HepG2 (cell line): Measurements from ENCODE around the gene TMC8. TPM values are rescaled to one million over a fixed set of nuclear protein-coding genes. Genes with fewer than 3 reads are reported as not detected.

ENCODE experiments used
- ATAC-seq: fragments of 200-7000 bp; cut with Tn5 transposase; 3 replicates; pipeline ENCODE4 v1.9.1; 2020; ENCODE audit warnings: mild to moderate bottlenecking, moderate library complexity
- BruUV-seq: library from RNA; stranded (reverse); fragments of 400-500 nt; replicated peaks from 2 replicates; lab custom pipeline; 2021; lab: Mats Ljungman, UMichigan
- CTCF ChIA-PET: fragments of 300-600 bp; formaldehyde crosslinking; extraction: SDS; loops from one replicate; lab custom pipeline; 2021; ENCODE audit warnings: low total read pairs, inconsistent platforms, low intra/inter-chr PET ratio; lab: Yijun Ruan, JAX
- POLR2A ChIA-PET: fragments of 350-600 bp; sonication (Branson Sonifier 250); formaldehyde crosslinking; loops from one replicate; lab custom pipeline; 2020; ENCODE audit warnings: antibody characterized with exemption, inconsistent platforms; lab: Yijun Ruan, JAX
- DNase-seq: peaks from one replicate; pipeline ENCODE4 v3.0.0-alpha.2; 2015; ENCODE audit warnings: low spot score
- FAIRE-seq: peaks from 3 replicates; lab custom pipeline; 2011; peaks lifted over from hg19 to GRCh38; lab: Jason Lieb, UNC
- H2AFZ ChIP-seq: one replicate; pipeline ENCODE4 v1.6.1; 2011; ENCODE audit warnings: low read length, inconsistent platforms
- H3K27ac ChIP-seq: fragments of 300-600 bp; 3 replicates; pipeline ENCODE4 v1.8.0; 2011; ENCODE audit warnings: mixed run types, mild to moderate bottlenecking, mixed read lengths, low read length, inconsistent platforms; ENCODE audit not compliant: insufficient read depth; ENCODE audit errors: extremely low read length
- H3K27me3 ChIP-seq, 2 experiments: fragments of 200-600 bp in 1 of 2; 2 replicates in 1 of 2; 3 replicates in 1 of 2; pipeline versions ENCODE4 v1.6.0 to v1.8.0; 2011; ENCODE audit warnings: low read length in 2 of 2, mild to moderate bottlenecking in 2 of 2, moderate library complexity in 2 of 2, inconsistent platforms in 1 of 2; ENCODE audit not compliant: insufficient read depth in 2 of 2, control insufficient read depth in 1 of 2
- H3K36me3 ChIP-seq, 2 experiments: fragments of 200-600 bp in 1 of 2; replicated peaks in 1 of 2; 2 replicates in 1 of 2; 3 replicates in 1 of 2; pipeline versions ENCODE4 v1.5.1 to v1.8.0; 2011; ENCODE audit warnings: low read length in 2 of 2, inconsistent platforms in 1 of 2; ENCODE audit not compliant: insufficient read depth in 2 of 2, control insufficient read depth in 1 of 2
- H3K4me1 ChIP-seq: 2 replicates; pipeline ENCODE4 v1.5.1; 2012; ENCODE audit warnings: low read length, inconsistent platforms; ENCODE audit not compliant: insufficient read depth
- H3K4me2 ChIP-seq: 2 replicates; pipeline ENCODE4 v1.6.0; 2011; ENCODE audit warnings: low read depth, low read length, inconsistent platforms
- H3K4me3 ChIP-seq, 3 experiments: fragments of 200-600 bp in 1 of 3; sonication (generic), shearing (Covaris generic) in 1 of 3; replicated peaks in 1 of 3; 2 replicates each; pipeline ENCODE4 v1.5.1; 2011 to 2016; ENCODE audit warnings: low read length in 3 of 3, inconsistent platforms in 2 of 3, low read depth in 2 of 3, mild to moderate bottlenecking in 2 of 3, control low read depth in 1 of 3, mixed read lengths in 1 of 3; ENCODE audit not compliant: insufficient read depth in 1 of 3
- H3K79me2 ChIP-seq: one replicate; pipeline ENCODE4 v1.6.1; 2011; ENCODE audit warnings: low read length, inconsistent platforms; ENCODE audit not compliant: insufficient read depth
- H3K9ac ChIP-seq: 2 replicates; pipeline ENCODE4 v1.6.0; 2011; ENCODE audit warnings: mild to moderate bottlenecking, low read depth, low read length, inconsistent platforms; ENCODE audit not compliant: insufficient read depth
- H3K9me3 ChIP-seq: 2 replicates; pipeline ENCODE4 v1.5.1; 2012; ENCODE audit warnings: mild to moderate bottlenecking, low read length
- H4K20me1 ChIP-seq: 2 replicates; pipeline ENCODE4 v1.6.0; 2011; ENCODE audit warnings: inconsistent platforms, mild to moderate bottlenecking, low read length, moderate library complexity; ENCODE audit not compliant: insufficient read depth
- ATF7 ChIP-seq, 2 experiments: fragments of 450-650 bp in 1 of 2; sonication (generic) in 1 of 2; formaldehyde crosslinking in 1 of 2; IDR thresholded peaks; 2 replicates each; pipeline versions ENCODE4 v1.4.0 to v1.6.1; 2016 to 2020; ENCODE audit warnings: antibody characterized with exemption in 1 of 2, mild to moderate bottlenecking in 1 of 2, missing genetic modification reagents in 1 of 2
- BATF2 ChIP-seq: sonication (generic); formaldehyde crosslinking; IDR thresholded peaks from 2 replicates; pipeline ENCODE4 v1.8.0; 2022; ENCODE audit warnings: mild to moderate bottlenecking, missing genetic modification reagents, moderate library complexity
- CCAR2 ChIP-seq: fragments of 200-400 bp; formaldehyde crosslinking; optimal IDR thresholded peaks from 2 replicates; pipeline ENCODE3; 2018; ENCODE audit warnings: low read depth, mild to moderate bottlenecking, low read length, moderate library complexity
- CEBPB ChIP-seq: IDR thresholded peaks from 2 replicates; pipeline ENCODE4 v1.6.1; 2011; ENCODE audit warnings: low read depth, low read length, improper control_type of control experiment, borderline replicate concordance
- CREB1 ChIP-seq, 2 experiments: fragments of 450-650 bp in 1 of 2; IDR thresholded peaks; 2 replicates each; pipeline ENCODE4 v1.6.1; 2016 to 2017; ENCODE audit warnings: control low read depth in 1 of 2, mild to moderate bottlenecking in 1 of 2, missing compliant biosample characterization in 1 of 2, missing genetic modification characterization in 1 of 2
- CSRNP2 ChIP-seq: sonication (generic); formaldehyde crosslinking; conservative IDR thresholded peaks from 2 replicates; pipeline ENCODE4 v1.8.0; 2022; ENCODE audit warnings: low read depth, missing genetic modification reagents
- NFYC ChIP-seq: IDR thresholded peaks from 2 replicates; pipeline ENCODE4 v1.6.1; 2016; ENCODE audit warnings: missing genetic modification reagents, missing compliant biosample characterization
- PBX2 ChIP-seq: IDR thresholded peaks from 2 replicates; pipeline ENCODE4 v1.6.1; 2016; ENCODE audit warnings: control low read depth
- YEATS2 ChIP-seq: sonication (generic); formaldehyde crosslinking; IDR thresholded peaks from 2 replicates; pipeline ENCODE4 v1.4.0; 2020; ENCODE audit warnings: missing genetic modification reagents, borderline replicate concordance
- ZNF687 ChIP-seq: sonication (generic); formaldehyde crosslinking; IDR thresholded peaks from 2 replicates; pipeline ENCODE4 v1.5.1; 2020; ENCODE audit warnings: mild to moderate bottlenecking, missing genetic modification reagents, moderate library complexity
- ZUFSP ChIP-seq: sonication (generic); formaldehyde crosslinking; IDR thresholded peaks from 2 replicates; pipeline ENCODE4 v1.9.0; 2021; ENCODE audit warnings: missing genetic modification reagents, mild to moderate bottlenecking, borderline replicate concordance
- WGBS: methylation state at CpG from one replicate; pipeline ENCODE4 v1.1.6; 2017; ENCODE audit warnings: low lambda C conversion rate; 5-methylcytosine and 5-hydroxymethylcytosine counted together
- in situ Hi-C: cut with HindIII; loops from 2 replicates; pipeline ENCODE4 v1.10.0; 2017; ENCODE audit warnings: low pct_unique_long_range_greater_than_20kb; ENCODE audit not compliant: extremely low pct_ligation_motif_present
- intact Hi-C: fragments of 100-400 bp; cut with micrococcal nuclease; formaldehyde crosslinking; loops from one replicate; pipeline ENCODE4 v1.10.0; 2022; ENCODE audit not compliant: unreplicated experiment
- polyA plus RNA-seq, 8 experiments: library from polyadenylated mRNA; depleted of rRNA in 3 of 8; stranded (reverse) in 7 of 8; unstranded in 1 of 8; fragments of >200 nt; fragmentation: Illumina TruSeq in 4 of 8; extraction: Trizol in 4 of 8; gene quantifications; 2 replicates each; pipeline versions ENCODE4 v1.2.1 to v1.2.3, GENCODE V29; 2011 to 2016; ENCODE audit warnings: low read depth in 4 of 8, missing spikeins in 1 of 8, mixed read lengths in 1 of 8; ENCODE audit not compliant: insufficient read depth in 1 of 8
- total RNA-seq, 5 experiments: library from RNA; depleted of rRNA; stranded (reverse); fragments of >200 nt; fragmentation: Illumina TruSeq; extraction: Trizol; gene quantifications; 2 replicates each; pipeline ENCODE4 v1.2.3, GENCODE V29; 2016; ENCODE audit warnings: low read depth in 1 of 5

TMC8 gene
- total and polyA plus RNA-seq, 2 of the 13 experiments (the other 11 are each of a cell fraction or from before 2014, with no cell fraction given), result 0.53 to 7.8 TPM

- peak overlapping the region; percentile 77 for H3K4me2 ChIP-seq
- peak overlapping the region; percentile 25 for H3K27ac ChIP-seq
- ChIA-PET CTCF (interaction anchor here (2.3 kb wide), 1 partner anchor 19 kb away, joined by 11 read pairs; no protein-coding TSS in a partner anchor), POLR2A (interaction anchor here (1.0 to 5.0 kb wide), 4 partner anchors 8 to 51 kb away, joined by 4 to 57 read pairs (median 10); partner anchors contain the start of genes AFMID, TK1 and TMC6)
- intact Hi-C loops (no loop called here), in situ Hi-C loops (no loop called here)
- H3K9ac ChIP-seq, result no peak overlapping the region
- H3K4me1 ChIP-seq, result peaks cover 90% of the 10 kb centered on the region
- H3K36me3 ChIP-seq, result no peaks in the 10 kb centered on the region
- ATAC-seq (no peak), FAIRE-seq (peak; percentile 64), DNase-seq (peak; percentile 62)
- H2AFZ ChIP-seq, result no peak overlapping the region
- no peak overlapping the region for H3K4me3 ChIP-seq
- no peaks in the 10 kb centered on the region for H3K79me2 ChIP-seq
- H3K9me3 ChIP-seq, result no peaks in the 10 kb centered on the region
- H3K27me3 ChIP-seq, result no peaks in the 10 kb centered on the region
- no TSS peak for BruUV-seq
- WGBS, result 28% methylated on average over 9 of the region's 9 CpGs
- no peaks in the 10 kb centered on the region for H4K20me1 ChIP-seq
- TF ChIP-seq CREB1 (IDR thresholded peaks at IDR 0.05), result peak; percentile 51; the same call in 1 of the 2 replicates
- TF ChIP-seq CREB1 (CRISPR knock-in tag; IDR thresholded peaks at IDR 0.05), result no peak
- no peak for TF ChIP-seq CCAR2
- no peak for TF ChIP-seq NFYC (CRISPR knock-in tag)
- TF ChIP-seq ATF7 (IDR thresholded peaks at IDR 0.05), result no peak
- no peak for TF ChIP-seq ATF7 (CRISPR knock-in tag; IDR thresholded peaks at IDR 0.05)
- no peak for TF ChIP-seq BATF2
- no peak for TF ChIP-seq CSRNP2 (CRISPR knock-in tag)
- no peak for TF ChIP-seq ZNF687 (CRISPR knock-in tag)
- TF ChIP-seq YEATS2 (CRISPR knock-in tag), result no peak
- no peak for TF ChIP-seq ZUFSP (CRISPR knock-in tag)
- peak; percentile 62 for TF ChIP-seq CEBPB
- TF ChIP-seq PBX2 (CRISPR knock-in tag), result no peak
Observed at GRCh38 chr17:78135858-78136500, 5.4 kb downstream of the TMC8 start.
